ENCODE data around the gene SYT2.
"Not testable (repeated sequence)": the region's sequence is repeated elsewhere in the genome, so short reads cannot be mapped to it uniquely, and the experiment has no call there.

Gene SYT2

GRCh38 chr1:202586018-202586821 lies 124.0 kb downstream of the SYT2 start:
- Histone ChIP-seq H3K27ac (ENCODE audit: low read depth, low read length) (peak overlapping the region; percentile 19), H3K27me3 (ENCODE audit: control insufficient read depth in 1 of 2, insufficient read depth in 2 of 2, low read length in 2 of 2) (no peaks in the 10 kb centered on the region), H3K4me1 (ENCODE audit: insufficient read depth, low read length) (peaks cover 57% of the 10 kb centered on the region), H3K9me3 (ENCODE audit: low read length) (no peaks in the 10 kb centered on the region), H3K9ac (ENCODE audit: low read length) (no peak overlapping the region), H3K36me3 (ENCODE audit: insufficient read depth, low read length) (peaks cover 30% of the 10 kb centered on the region), H3K4me3 (ENCODE audit: low read depth in 1 of 2, low read length in 2 of 2) (no peak overlapping the region)

DNA sequence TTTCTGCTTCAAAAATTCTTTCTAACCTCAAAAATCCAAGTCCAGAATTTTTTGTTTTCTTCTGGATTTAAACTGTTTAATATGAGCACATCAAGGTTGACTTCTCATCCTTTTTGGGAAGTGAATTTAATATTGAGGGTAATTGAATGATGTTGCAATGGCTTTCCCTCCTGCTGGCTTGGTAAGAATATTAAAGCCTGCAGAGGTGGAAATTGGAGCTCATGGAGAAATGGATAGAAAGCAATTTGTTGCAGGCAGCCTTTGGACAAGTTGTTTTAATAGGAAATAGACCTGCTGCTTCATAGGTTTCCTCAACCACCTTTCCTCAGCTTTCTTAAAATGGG lies 124.7 kb downstream of the SYT2 start:
- no peaks in the 10 kb centered on the region for H3K9me3 ChIP-seq (ENCODE audit: low read length)
- peak overlapping the region; percentile 19 for H3K27ac ChIP-seq (ENCODE audit: low read depth, low read length)
- H3K36me3 ChIP-seq (ENCODE audit: insufficient read depth, low read length), result peaks cover 36% of the 10 kb centered on the region
- no peak overlapping the region for H3K4me3 ChIP-seq (ENCODE audit: low read depth in 1 of 2, low read length in 2 of 2)
- peaks cover 62% of the 10 kb centered on the region for H3K4me1 ChIP-seq (ENCODE audit: insufficient read depth, low read length)
- H3K27me3 ChIP-seq (ENCODE audit: control insufficient read depth in 1 of 2, insufficient read depth in 2 of 2, low read length in 2 of 2), result no peaks in the 10 kb centered on the region
- H3K9ac ChIP-seq (ENCODE audit: low read length), result no peak overlapping the region

GRCh38 chr1:202584707-202585589 lies 125.3 kb downstream of the SYT2 start:
- Histone ChIP-seq H3K4me3 (ENCODE audit: low read depth in 1 of 2, low read length in 2 of 2) (no peak overlapping the region), H3K9me3 (ENCODE audit: low read length) (no peaks in the 10 kb centered on the region), H3K9ac (ENCODE audit: low read length) (no peak overlapping the region), H3K4me1 (ENCODE audit: insufficient read depth, low read length) (peaks cover 66% of the 10 kb centered on the region), H3K36me3 (ENCODE audit: insufficient read depth, low read length) (peaks cover 42% of the 10 kb centered on the region), H3K27ac (ENCODE audit: low read depth, low read length) (peak overlapping the region; percentile 19), H3K27me3 (ENCODE audit: control insufficient read depth in 1 of 2, insufficient read depth in 2 of 2, low read length in 2 of 2) (no peaks in the 10 kb centered on the region)

GRCh38 chr1:202582350-202582749 lies 127.9 kb downstream of the SYT2 start:
- not testable (repeated sequence) for H3K9me3 ChIP-seq (ENCODE audit: low read length); H3K27ac ChIP-seq (ENCODE audit: low read depth, low read length); H3K27me3 ChIP-seq (ENCODE audit: control insufficient read depth in 1 of 2, insufficient read depth in 2 of 2, low read length in 2 of 2); H3K9ac ChIP-seq (ENCODE audit: low read length); H3K4me3 ChIP-seq (ENCODE audit: low read depth in 1 of 2, low read length in 2 of 2)
- Histone ChIP-seq H3K36me3 (ENCODE audit: insufficient read depth, low read length) (peaks cover 42% of the 10 kb centered on the region), H3K4me1 (ENCODE audit: insufficient read depth, low read length) (peaks cover 66% of the 10 kb centered on the region)

GRCh38 chr1:202580619-202581018 lies 129.6 kb downstream of the SYT2 start:
- Histone ChIP-seq H3K36me3 (ENCODE audit: insufficient read depth, low read length) (peaks cover 42% of the 10 kb centered on the region), H3K9me3 (ENCODE audit: low read length) (no peaks in the 10 kb centered on the region), H3K27me3 (ENCODE audit: control insufficient read depth in 1 of 2, insufficient read depth in 2 of 2, low read length in 2 of 2) (no peaks in the 10 kb centered on the region), H3K27ac (ENCODE audit: low read depth, low read length) (peak overlapping the region; percentile 35), H3K9ac (ENCODE audit: low read length) (no peak overlapping the region), H3K4me1 (ENCODE audit: insufficient read depth, low read length) (peaks cover 66% of the 10 kb centered on the region), H3K4me3 (ENCODE audit: low read depth in 1 of 2, low read length in 2 of 2) (no peak overlapping the region)

- Histone ChIP-seq H3K27ac (ENCODE audit: low read depth, low read length) (peak overlapping the region; percentile 35), H3K36me3 (ENCODE audit: insufficient read depth, low read length) (peaks cover 50% of the 10 kb centered on the region), H3K9me3 (ENCODE audit: low read length) (no peaks in the 10 kb centered on the region), H3K9ac (ENCODE audit: low read length) (no peak overlapping the region), H3K4me1 (ENCODE audit: insufficient read depth, low read length) (peaks cover 66% of the 10 kb centered on the region), H3K4me3 (ENCODE audit: low read depth in 1 of 2, low read length in 2 of 2) (no peak overlapping the region), H3K27me3 (ENCODE audit: control insufficient read depth in 1 of 2, insufficient read depth in 2 of 2, low read length in 2 of 2) (no peaks in the 10 kb centered on the region)
Measured at GRCh38 chr1:202579806-202580205, 130.4 kb downstream of the SYT2 start.

- H3K4me1 ChIP-seq (ENCODE audit: insufficient read depth, low read length), result peaks cover 74% of the 10 kb centered on the region
- H3K9ac ChIP-seq (ENCODE audit: low read length), result no peak overlapping the region
- peaks cover 53% of the 10 kb centered on the region for H3K36me3 ChIP-seq (ENCODE audit: insufficient read depth, low read length)
- peak overlapping the region; percentile 55 for H3K27ac ChIP-seq (ENCODE audit: low read depth, low read length)
- no peaks in the 10 kb centered on the region for H3K9me3 ChIP-seq (ENCODE audit: low read length)
- no peak overlapping the region for H3K4me3 ChIP-seq (ENCODE audit: low read depth in 1 of 2, low read length in 2 of 2)
- no peaks in the 10 kb centered on the region for H3K27me3 ChIP-seq (ENCODE audit: control insufficient read depth in 1 of 2, insufficient read depth in 2 of 2, low read length in 2 of 2)
Measured at GRCh38 chr1:202578565-202578964, 131.7 kb downstream of the SYT2 start.

DNA sequence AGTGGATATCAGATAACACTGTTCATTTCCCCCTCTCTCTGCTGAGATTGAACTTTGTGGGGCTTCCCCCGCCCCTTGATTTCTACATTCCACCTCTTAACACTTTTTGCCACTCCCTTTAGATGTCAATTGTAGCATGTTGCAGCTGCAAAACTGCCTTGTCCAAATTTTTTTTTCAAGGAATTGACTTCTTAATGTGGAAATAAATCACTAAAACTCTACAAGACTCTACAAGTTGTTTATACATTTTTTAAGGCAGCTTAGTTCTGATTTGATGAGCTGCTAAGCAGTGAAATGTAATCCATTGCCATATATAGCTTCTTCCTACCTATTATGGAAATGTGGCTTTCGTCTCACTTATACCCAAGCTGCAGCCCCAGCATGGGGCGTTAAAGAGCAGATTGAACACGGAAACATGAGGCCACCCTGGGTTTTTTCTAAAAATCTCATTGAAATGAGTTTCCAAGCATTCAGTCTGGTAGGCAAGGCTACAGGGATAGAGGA lies 132.2 kb downstream of the SYT2 start:
- Histone ChIP-seq H3K4me3 (ENCODE audit: low read depth in 1 of 2, low read length in 2 of 2) (peak overlapping the region in 1 of 2 donors; percentile 1), H3K27ac (ENCODE audit: low read depth, low read length) (peak overlapping the region; percentile 55), H3K4me1 (ENCODE audit: insufficient read depth, low read length) (peaks cover 79% of the 10 kb centered on the region), H3K27me3 (ENCODE audit: control insufficient read depth in 1 of 2, insufficient read depth in 2 of 2, low read length in 2 of 2) (no peaks in the 10 kb centered on the region), H3K9me3 (ENCODE audit: low read length) (no peaks in the 10 kb centered on the region), H3K9ac (ENCODE audit: low read length) (no peak overlapping the region), H3K36me3 (ENCODE audit: insufficient read depth, low read length) (peaks cover 53% of the 10 kb centered on the region)

- peaks cover 55% of the 10 kb centered on the region for H3K36me3 ChIP-seq (ENCODE audit: insufficient read depth, low read length)
- H3K4me1 ChIP-seq (ENCODE audit: insufficient read depth, low read length), result peaks cover 86% of the 10 kb centered on the region
- no peaks in the 10 kb centered on the region for H3K9me3 ChIP-seq (ENCODE audit: low read length)
- H3K4me3 ChIP-seq (ENCODE audit: low read depth in 1 of 2, low read length in 2 of 2), result no peak overlapping the region
- H3K27ac ChIP-seq (ENCODE audit: low read depth, low read length), result peak overlapping the region; percentile 55
- H3K27me3 ChIP-seq (ENCODE audit: control insufficient read depth in 1 of 2, insufficient read depth in 2 of 2, low read length in 2 of 2), result no peaks in the 10 kb centered on the region
- H3K9ac ChIP-seq (ENCODE audit: low read length), result no peak overlapping the region
Measured at GRCh38 chr1:202577381-202577780, 132.9 kb downstream of the SYT2 start.

- Histone ChIP-seq H3K4me1 (ENCODE audit: insufficient read depth, low read length) (peaks cover 91% of the 10 kb centered on the region), H3K27me3 (ENCODE audit: control insufficient read depth in 1 of 2, insufficient read depth in 2 of 2, low read length in 2 of 2) (no peaks in the 10 kb centered on the region), H3K36me3 (ENCODE audit: insufficient read depth, low read length) (peaks cover 55% of the 10 kb centered on the region), H3K4me3 (ENCODE audit: low read depth in 1 of 2, low read length in 2 of 2) (no peak overlapping the region), H3K9ac (ENCODE audit: low read length) (no peak overlapping the region), H3K27ac (ENCODE audit: low read depth, low read length) (peak overlapping the region; percentile 55), H3K9me3 (ENCODE audit: low read length) (no peaks in the 10 kb centered on the region)
Measured at GRCh38 chr1:202576816-202577215, 133.4 kb downstream of the SYT2 start.

DNA sequence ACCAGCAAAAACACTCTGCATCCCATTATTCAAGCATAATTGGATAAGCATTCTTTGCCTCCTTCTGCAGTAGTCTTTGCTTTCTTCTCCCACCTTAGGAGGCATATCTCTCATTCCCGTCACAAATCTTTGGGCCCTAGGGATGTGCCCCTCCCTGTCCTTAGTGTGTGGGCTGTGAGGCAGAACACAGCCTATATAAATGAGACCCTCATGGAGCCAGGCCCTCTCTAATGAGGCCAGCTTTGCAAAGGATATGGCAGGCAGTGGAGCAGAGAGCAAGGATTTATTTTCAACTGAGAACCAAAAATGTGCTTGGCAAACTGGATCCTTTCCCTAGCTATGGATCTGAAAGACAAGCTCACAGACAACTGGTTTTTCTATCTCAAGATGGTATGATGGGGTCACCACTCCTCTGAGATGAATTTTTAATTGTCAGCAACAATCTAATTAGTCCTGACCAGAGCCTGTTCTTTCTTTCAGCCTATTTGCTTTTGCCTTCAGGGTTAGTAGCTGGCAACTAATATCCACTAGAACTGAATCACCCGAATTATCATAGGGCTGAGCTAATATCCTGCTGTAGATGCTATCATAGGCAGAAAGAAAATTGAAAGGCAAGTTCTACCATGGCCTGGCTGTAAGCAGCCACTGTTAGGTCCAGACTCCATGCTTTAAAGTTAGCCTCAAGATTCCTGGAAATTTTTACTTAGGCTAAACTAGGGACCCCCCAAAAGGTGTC lies 134.2 kb downstream of the SYT2 start:
- Histone ChIP-seq H3K9ac (ENCODE audit: low read length) (no peak overlapping the region), H3K4me3 (ENCODE audit: low read depth in 1 of 2, low read length in 2 of 2) (no peak overlapping the region), H3K36me3 (ENCODE audit: insufficient read depth, low read length) (peaks cover 52% of the 10 kb centered on the region), H3K9me3 (ENCODE audit: low read length) (no peaks in the 10 kb centered on the region), H3K4me1 (ENCODE audit: insufficient read depth, low read length) (peaks cover 98% of the 10 kb centered on the region), H3K27me3 (ENCODE audit: control insufficient read depth in 1 of 2, insufficient read depth in 2 of 2, low read length in 2 of 2) (no peaks in the 10 kb centered on the region), H3K27ac (ENCODE audit: low read depth, low read length) (peak overlapping the region; percentile 20)

All from muscle layer of colon (tissue), 2 donors.